H1 (cell line): ENCODE data around the gene MYCBPAP. TPM values are rescaled to one million over a fixed set of nuclear protein-coding genes. Genes with fewer than 3 reads are reported as not detected.

Source experiments
- CREB1 ChIP-seq: IDR thresholded peaks from 2 replicates; pipeline ENCODE4 v1.6.1; 2012; ENCODE audit warnings: inconsistent platforms
- FOSL1 ChIP-seq: IDR thresholded peaks from 2 replicates; pipeline ENCODE4 v1.6.1; 2011; ENCODE audit warnings: mild to moderate bottlenecking, low read depth, low read length, moderate library complexity; ENCODE audit not compliant: insufficient read depth
- RBBP5 ChIP-seq: IDR thresholded peaks from 2 replicates; pipeline ENCODE4 v1.7.1; 2012; ENCODE audit warnings: low read depth, mild to moderate bottlenecking, inconsistent platforms, low read length, moderate library complexity, borderline replicate concordance
- SIN3A ChIP-seq, 2 experiments: IDR thresholded peaks in 1 of 2; conservative IDR thresholded peaks in 1 of 2; 2 replicates each; pipeline ENCODE4 v1.6.1; 2011 to 2012; ENCODE audit warnings: low read length in 2 of 2, improper control_type of control experiment in 1 of 2, low read depth in 1 of 2, mild to moderate bottlenecking in 1 of 2
- polyA plus RNA-seq, 7 experiments: library from polyadenylated mRNA; depleted of rRNA in 3 of 7; stranded (reverse) in 5 of 7; unstranded in 2 of 7; fragments of >200 nt in 5 of 7; fragments of 200-250 nt in 2 of 7; gene quantifications; 1 replicate in 5 of 7; 2 replicates in 1 of 7; 4 replicates in 1 of 7; pipeline versions ENCODE4 v1.2.1 to v1.2.3, GENCODE V29; 2011 to 2013; ENCODE audit warnings: missing spikeins in 2 of 7, mixed read lengths in 2 of 7
- total RNA-seq: library from RNA; stranded (reverse); fragmentation: NEBNext Ultra II Directional; extraction: Animal tissue kit (Norgen Biotek cat#: 25700); gene quantifications from 2 replicates; pipeline ENCODE4 v1.2.1, GENCODE V29; 2021

Gene MYCBPAP
- total and polyA plus RNA-seq, 2 of the 8 experiments (the other 6 are each of a cell fraction or from before 2014, with no cell fraction given), result 0.89 to 3.3 TPM

GRCh38 chr17:50548831-50549230 lies 40.6 kb downstream of the MYCBPAP start (continued):
- TF ChIP-seq FOSL1 (no peak), RBBP5 (no peak), SIN3A (conservative IDR thresholded peaks at IDR 0.05 in 1 of 2, IDR thresholded peaks at IDR 0.05 in 1 of 2; ENCODE audit: low read depth in 1 of 2, low read length in 2 of 2) (no peak), CREB1 (no peak)
- TF ChIP-seq, all 59 proteins: peak for 0
